K562 (cell line): ENCODE measurements around the gene CACNA2D3. TPM values are rescaled to one million over a fixed set of nuclear protein-coding genes. Genes with fewer than 3 reads are reported as not detected.

ENCODE experiments used
- ATAC-seq: fragments of 200-7000 bp; cut with Tn5 transposase; 3 replicates; pipeline ENCODE4 v1.9.1; 2020; ENCODE audit warnings: moderate library complexity
- BruUV-seq: library from RNA; stranded (reverse); fragments of 400-500 nt; replicated peaks from 2 replicates; lab custom pipeline; 2021; lab: Mats Ljungman, UMichigan
- CTCF ChIA-PET: fragments of 300-600 bp; formaldehyde crosslinking; extraction: SDS; loops from one replicate; lab custom pipeline; 2021; ENCODE audit warnings: low intra/inter-chr PET ratio; lab: Yijun Ruan, JAX
- POLR2A ChIA-PET: fragments of 300-600, 350-650 bp; sonication (Branson Sonifier 250); formaldehyde crosslinking; extraction: SDS; loops from one replicate; lab custom pipeline; 2021; ENCODE audit warnings: antibody characterized with exemption, inconsistent platforms; lab: Yijun Ruan, JAX
- DNase-seq, 4 experiments: peaks; one replicate each; pipeline versions ENCODE4 v3.0.0 to v3.0.0-alpha.2; 2011 to 2018; ENCODE audit warnings: low spot score in 3 of 4, mixed read lengths in 3 of 4; ENCODE audit errors: extremely low read depth in 1 of 4
- FAIRE-seq: peaks from 2 replicates; lab custom pipeline; 2011; peaks lifted over from hg19 to GRCh38; lab: Jason Lieb, UNC
- H2AFZ ChIP-seq: 2 replicates; pipeline ENCODE4 v1.6.0; 2011; ENCODE audit warnings: low read depth, low read length, control low read depth, inconsistent platforms
- H3K27ac ChIP-seq: fragments of 200-600 bp; 3 replicates; pipeline ENCODE4 v1.8.0; 2011; ENCODE audit warnings: low read depth, mild to moderate bottlenecking, control low read depth, inconsistent platforms, low read length, moderate library complexity, mixed read lengths; ENCODE audit errors: extremely low read depth
- H3K27me3 ChIP-seq, 2 experiments: fragments of 300-600 bp in 1 of 2; 2 replicates in 1 of 2; 3 replicates in 1 of 2; pipeline versions ENCODE4 v1.6.0 to v1.8.0; 2011; ENCODE audit warnings: inconsistent platforms in 2 of 2, low read length in 2 of 2, mild to moderate bottlenecking in 1 of 2, mixed read lengths in 1 of 2, moderate library complexity in 1 of 2; ENCODE audit not compliant: control insufficient read depth in 2 of 2, insufficient read depth in 2 of 2
- H3K36me3 ChIP-seq: fragments of 300-600 bp; 3 replicates; pipeline ENCODE4 v1.8.0; 2011; ENCODE audit warnings: mild to moderate bottlenecking, low read length, inconsistent platforms; ENCODE audit not compliant: control insufficient read depth, insufficient read depth
- H3K4me1 ChIP-seq, 2 experiments: fragments of 200-600 bp in 1 of 2; replicated peaks in 1 of 2; 2 replicates in 1 of 2; 3 replicates in 1 of 2; pipeline versions ENCODE4 v1.5.1 to v1.8.0; 2011; ENCODE audit warnings: inconsistent platforms in 2 of 2, low read length in 2 of 2, mild to moderate bottlenecking in 1 of 2, mixed read lengths in 1 of 2, moderate library complexity in 1 of 2; ENCODE audit not compliant: control insufficient read depth in 2 of 2, insufficient read depth in 2 of 2
- H3K4me2 ChIP-seq: 2 replicates; pipeline ENCODE4 v1.6.1; 2011; ENCODE audit warnings: low read length, control low read depth, inconsistent platforms, mixed read lengths; ENCODE audit not compliant: insufficient read depth
- H3K4me3 ChIP-seq: fragments of 200-600 bp; sonication (generic), shearing (Covaris generic); 2 replicates; pipeline ENCODE4 v1.5.1; 2016; ENCODE audit warnings: control low read depth, inconsistent platforms
- H3K79me2 ChIP-seq: fragments of 200-600 bp; 3 replicates; pipeline ENCODE4 v1.8.0; 2011; ENCODE audit warnings: low read length, inconsistent platforms; ENCODE audit not compliant: control insufficient read depth, insufficient read depth
- H3K9ac ChIP-seq, 2 experiments: 2 replicates each; pipeline versions ENCODE4 v1.6.0 to v1.6.1; 2011; ENCODE audit warnings: low read depth in 2 of 2, low read length in 2 of 2, control low read depth in 1 of 2, inconsistent platforms in 1 of 2, mild to moderate bottlenecking in 1 of 2, mixed read lengths in 1 of 2; ENCODE audit not compliant: insufficient read depth in 1 of 2
- H3K9me1 ChIP-seq: one replicate; pipeline ENCODE4 v1.6.0; 2011; ENCODE audit warnings: inconsistent platforms, mild to moderate bottlenecking, low read length, moderate library complexity; ENCODE audit not compliant: control insufficient read depth, insufficient read depth
- H3K9me3 ChIP-seq: replicated peaks from 2 replicates; pipeline ENCODE4 v1.5.1; 2011; ENCODE audit warnings: low read depth, low read length, inconsistent platforms; ENCODE audit not compliant: control insufficient read depth, insufficient read depth
- H4K20me1 ChIP-seq: replicated peaks from 2 replicates; pipeline ENCODE4 v1.6.1; 2011; ENCODE audit warnings: low read length, inconsistent platforms, mixed read lengths; ENCODE audit not compliant: control insufficient read depth, insufficient read depth
- CBFA2T3 ChIP-seq: fragments of 450-650 bp; IDR thresholded peaks from 2 replicates; pipeline ENCODE4 v1.6.1; 2017
- FOXK1 ChIP-seq: sonication (generic); formaldehyde crosslinking; IDR thresholded peaks from 2 replicates; pipeline ENCODE4 v1.8.0; 2022; ENCODE audit warnings: missing genetic modification reagents, mild to moderate bottlenecking, borderline replicate concordance
- MIER1 ChIP-seq: fragments of 450-650 bp; IDR thresholded peaks from 2 replicates; pipeline ENCODE4 v1.6.1; 2016; ENCODE audit warnings: antibody characterized with exemption, mild to moderate bottlenecking, low read depth
- NR3C1 ChIP-seq: sonication (generic); formaldehyde crosslinking; IDR thresholded peaks from 2 replicates; pipeline ENCODE4 v1.8.1; 2022; ENCODE audit warnings: missing genetic modification reagents
- NUFIP1 ChIP-seq: fragments of 450-650 bp; IDR thresholded peaks from 2 replicates; pipeline ENCODE4 v1.6.1; 2018; ENCODE audit not compliant: partially characterized antibody
- ZBTB11 ChIP-seq, 3 experiments: fragments of 200-800 bp in 1 of 3; fragments of 250-450 bp in 1 of 3; fragments of 450-650 bp in 1 of 3; sonication (Bioruptor Pico) in 1 of 3; sonication (Bioruptor generic) in 1 of 3; formaldehyde crosslinking in 1 of 3; IDR thresholded peaks; 2 replicates each; pipeline versions ENCODE4 v1.6.1 to v1.8.0; 2016 to 2022; ENCODE audit warnings: mild to moderate bottlenecking in 2 of 3, missing genetic modification characterization in 2 of 3, missing compliant biosample characterization in 1 of 3, moderate library complexity in 1 of 3
- WGBS: fragments of 100-300 bp; shearing (Covaris generic); methylation state at CpG from one replicate; pipeline ENCODE4 v1.1.6; 2016; ENCODE audit warnings: low coverage, mixed read lengths; ENCODE audit not compliant: insufficient coverage; ENCODE audit errors: missing lambda C conversion rate; 5-methylcytosine and 5-hydroxymethylcytosine counted together
- in situ Hi-C: fragments of 300-500 bp; cut with MboI; formaldehyde crosslinking; loops from 4 replicates; pipeline ENCODE4 v1.15.0; 2018; ENCODE audit warnings: inconsistent platforms, mixed read lengths
- intact Hi-C: fragments of 100-400 bp; cut with micrococcal nuclease; formaldehyde crosslinking; loops from 2 replicates; pipeline ENCODE4 v1.14.2; 2022
- polyA plus RNA-seq, 8 experiments: library from polyadenylated mRNA; depleted of rRNA in 4 of 8; stranded (reverse) in 5 of 8; unstranded in 3 of 8; fragments of >200 nt; fragmentation: Nextera tagmentation in 2 of 8; fragmentation: Illumina TruSeq in 1 of 8; extraction: Ambion mirVana in 2 of 8; extraction: Trizol in 1 of 8; gene quantifications; 2 replicates each; pipeline versions ENCODE4 v1.2.1 to v1.2.3, GENCODE V29; 2011 to 2014; ENCODE audit warnings: inconsistent platforms in 1 of 8, missing spikeins in 1 of 8
- total RNA-seq, 7 experiments: library from RNA; depleted of rRNA in 6 of 7; stranded (reverse); fragments of >200 nt in 6 of 7; fragmentation: Illumina TruSeq in 2 of 7; extraction: Trizol in 2 of 7; gene quantifications; 2 replicates each; pipeline versions ENCODE4 v1.2.1 to v1.2.3, GENCODE V29; 2011 to 2021; ENCODE audit warnings: low replicate concordance in 1 of 7
- TF ChIP-seq, protein P1 (sequence below): sonication (generic); formaldehyde crosslinking; IDR thresholded peaks from 2 replicates; pipeline ENCODE4 v1.5.0; 2020; ENCODE audit warnings: missing genetic modification reagents
- TF ChIP-seq, protein P2 (sequence below): IDR thresholded peaks from 3 replicates; pipeline ENCODE4 v1.6.1; 2011; ENCODE audit warnings: borderline replicate concordance, mild to moderate bottlenecking, moderate library complexity; ENCODE audit not compliant: insufficient read length; ENCODE audit errors: extremely low read depth

The CACNA2D3 gene
- total and polyA plus RNA-seq, 9 of the 15 experiments (the other 6 are each of a cell fraction or from before 2014, with no cell fraction given), result 0.01 TPM; not detected in 8

- H3K4me3 ChIP-seq, result no peak overlapping the region
- no peak overlapping the region for H3K9ac ChIP-seq
- ATAC-seq, result no peak
- no peak for DNase-seq
- H3K4me1 ChIP-seq, result no peaks in the 10 kb centered on the region
- ChIA-PET CTCF (interaction anchor here (0.7 kb wide), 1 partner anchor 669 kb away, joined by 4 read pairs; no protein-coding TSS in a partner anchor), POLR2A (no interaction called here)
- H3K27me3 ChIP-seq, result no peaks in the 10 kb centered on the region
- H3K9me3 ChIP-seq, result no peaks in the 10 kb centered on the region
- H4K20me1 ChIP-seq, result no peaks in the 10 kb centered on the region
- WGBS, result 0% methylated on average over 1 of the region's 1 CpG
- no peak overlapping the region for H3K4me2 ChIP-seq
- no peaks in the 10 kb centered on the region for H3K36me3 ChIP-seq
- no peaks in the 10 kb centered on the region for H3K79me2 ChIP-seq
- FAIRE-seq, result no peak
- H3K9me1 ChIP-seq, result no peaks in the 10 kb centered on the region
- no peak overlapping the region for H3K27ac ChIP-seq
- TF ChIP-seq NUFIP1 (no peak), MIER1 (no peak)
- TF ChIP-seq, protein P1, sequence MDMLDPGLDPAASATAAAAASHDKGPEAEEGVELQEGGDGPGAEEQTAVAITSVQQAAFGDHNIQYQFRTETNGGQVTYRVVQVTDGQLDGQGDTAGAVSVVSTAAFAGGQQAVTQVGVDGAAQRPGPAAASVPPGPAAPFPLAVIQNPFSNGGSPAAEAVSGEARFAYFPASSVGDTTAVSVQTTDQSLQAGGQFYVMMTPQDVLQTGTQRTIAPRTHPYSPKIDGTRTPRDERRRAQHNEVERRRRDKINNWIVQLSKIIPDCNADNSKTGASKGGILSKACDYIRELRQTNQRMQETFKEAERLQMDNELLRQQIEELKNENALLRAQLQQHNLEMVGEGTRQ (CRISPR knock-in tag), result no peak
- intact Hi-C loops (no loop called here), in situ Hi-C loops (no loop called here)
- BruUV-seq, result no TSS peak
- H2AFZ ChIP-seq, result no peak overlapping the region
Measured at GRCh38 chr3:54273791-54274190, 151.4 kb downstream of the CACNA2D3 start.

GRCh38 chr3:54274607-54275006 is 152.3 kb downstream of the CACNA2D3 start:
- ATAC-seq (no peak), FAIRE-seq (no peak), DNase-seq (no peak)
- H3K27ac ChIP-seq, result no peak overlapping the region
- no peaks in the 10 kb centered on the region for H3K9me3 ChIP-seq
- no peak overlapping the region for H3K9ac ChIP-seq
- no peaks in the 10 kb centered on the region for H3K79me2 ChIP-seq
- 6% methylated on average over 4 of the region's 4 CpGs for WGBS
- H3K36me3 ChIP-seq, result no peaks in the 10 kb centered on the region
- no peaks in the 10 kb centered on the region for H3K4me1 ChIP-seq
- H2AFZ ChIP-seq, result no peak overlapping the region
- no peaks in the 10 kb centered on the region for H3K9me1 ChIP-seq
- CTCF ChIA-PET, result interaction anchor here (0.7 kb wide), 1 partner anchor 670 kb away, joined by 4 read pairs; no protein-coding TSS in a partner anchor
- H4K20me1 ChIP-seq, result no peaks in the 10 kb centered on the region
- H3K27me3 ChIP-seq, result no peaks in the 10 kb centered on the region
- POLR2A ChIA-PET, result no interaction called here
- in situ Hi-C loops (no loop called here), intact Hi-C loops (no loop called here)
- no peak overlapping the region for H3K4me2 ChIP-seq
- no TSS peak for BruUV-seq
- no peak overlapping the region for H3K4me3 ChIP-seq
- no peak for TF ChIP-seq CBFA2T3
- TF ChIP-seq FOXK1, result no peak
- TF ChIP-seq ZBTB11 (CRISPR knock-in tag; IDR thresholded peaks at IDR 0.05), result no peak
- TF ChIP-seq, protein P2, sequence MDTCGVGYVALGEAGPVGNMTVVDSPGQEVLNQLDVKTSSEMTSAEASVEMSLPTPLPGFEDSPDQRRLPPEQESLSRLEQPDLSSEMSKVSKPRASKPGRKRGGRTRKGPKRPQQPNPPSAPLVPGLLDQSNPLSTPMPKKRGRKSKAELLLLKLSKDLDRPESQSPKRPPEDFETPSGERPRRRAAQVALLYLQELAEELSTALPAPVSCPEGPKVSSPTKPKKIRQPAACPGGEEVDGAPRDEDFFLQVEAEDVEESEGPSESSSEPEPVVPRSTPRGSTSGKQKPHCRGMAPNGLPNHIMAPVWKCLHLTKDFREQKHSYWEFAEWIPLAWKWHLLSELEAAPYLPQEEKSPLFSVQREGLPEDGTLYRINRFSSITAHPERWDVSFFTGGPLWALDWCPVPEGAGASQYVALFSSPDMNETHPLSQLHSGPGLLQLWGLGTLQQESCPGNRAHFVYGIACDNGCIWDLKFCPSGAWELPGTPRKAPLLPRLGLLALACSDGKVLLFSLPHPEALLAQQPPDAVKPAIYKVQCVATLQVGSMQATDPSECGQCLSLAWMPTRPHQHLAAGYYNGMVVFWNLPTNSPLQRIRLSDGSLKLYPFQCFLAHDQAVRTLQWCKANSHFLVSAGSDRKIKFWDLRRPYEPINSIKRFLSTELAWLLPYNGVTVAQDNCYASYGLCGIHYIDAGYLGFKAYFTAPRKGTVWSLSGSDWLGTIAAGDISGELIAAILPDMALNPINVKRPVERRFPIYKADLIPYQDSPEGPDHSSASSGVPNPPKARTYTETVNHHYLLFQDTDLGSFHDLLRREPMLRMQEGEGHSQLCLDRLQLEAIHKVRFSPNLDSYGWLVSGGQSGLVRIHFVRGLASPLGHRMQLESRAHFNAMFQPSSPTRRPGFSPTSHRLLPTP, result no peak
- TF ChIP-seq NR3C1 (CRISPR knock-in tag), result no peak
